ENCODE measurements around the gene CAPN13.

DNA sequence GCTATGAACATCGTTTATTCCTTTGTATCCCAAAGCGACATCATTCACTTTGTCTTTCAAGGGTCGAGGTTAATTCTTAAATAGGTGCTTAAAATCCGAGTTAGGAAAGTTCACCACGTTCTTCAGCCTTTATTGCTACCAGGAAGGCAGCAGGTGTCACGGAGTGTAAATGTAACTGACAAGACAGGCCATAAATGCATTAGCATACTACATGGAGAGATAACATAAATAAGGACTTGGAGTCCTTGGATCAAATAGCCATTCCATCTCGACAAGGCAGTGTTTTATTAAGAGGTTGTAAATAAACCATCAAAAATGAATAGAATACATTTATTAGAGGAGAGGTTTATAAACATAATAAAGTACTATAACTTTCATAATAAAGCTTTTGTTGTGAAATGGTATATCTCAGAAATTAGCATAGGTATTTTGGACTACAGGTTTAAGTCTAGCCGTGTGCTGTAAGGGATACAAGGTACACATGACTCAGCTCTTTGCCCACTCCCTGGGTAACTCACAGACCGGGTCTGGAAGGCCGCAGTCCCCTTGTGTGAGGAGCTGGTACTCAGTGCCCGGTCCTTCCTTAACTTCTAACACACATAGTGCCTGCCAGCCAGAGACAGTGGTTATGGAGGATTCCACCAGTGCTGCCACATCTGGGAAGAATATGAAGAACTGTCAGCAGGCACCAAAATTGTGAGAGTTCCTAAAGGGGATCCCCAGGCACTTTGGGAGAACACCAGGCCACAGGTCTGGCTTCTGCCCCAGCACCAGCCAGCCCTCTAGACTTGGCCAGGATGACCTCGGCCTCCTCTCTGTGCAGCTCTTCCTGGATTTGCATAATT, 29.4 kb downstream of the CAPN13 start:
- TF ChIP-seq, protein P1, sequence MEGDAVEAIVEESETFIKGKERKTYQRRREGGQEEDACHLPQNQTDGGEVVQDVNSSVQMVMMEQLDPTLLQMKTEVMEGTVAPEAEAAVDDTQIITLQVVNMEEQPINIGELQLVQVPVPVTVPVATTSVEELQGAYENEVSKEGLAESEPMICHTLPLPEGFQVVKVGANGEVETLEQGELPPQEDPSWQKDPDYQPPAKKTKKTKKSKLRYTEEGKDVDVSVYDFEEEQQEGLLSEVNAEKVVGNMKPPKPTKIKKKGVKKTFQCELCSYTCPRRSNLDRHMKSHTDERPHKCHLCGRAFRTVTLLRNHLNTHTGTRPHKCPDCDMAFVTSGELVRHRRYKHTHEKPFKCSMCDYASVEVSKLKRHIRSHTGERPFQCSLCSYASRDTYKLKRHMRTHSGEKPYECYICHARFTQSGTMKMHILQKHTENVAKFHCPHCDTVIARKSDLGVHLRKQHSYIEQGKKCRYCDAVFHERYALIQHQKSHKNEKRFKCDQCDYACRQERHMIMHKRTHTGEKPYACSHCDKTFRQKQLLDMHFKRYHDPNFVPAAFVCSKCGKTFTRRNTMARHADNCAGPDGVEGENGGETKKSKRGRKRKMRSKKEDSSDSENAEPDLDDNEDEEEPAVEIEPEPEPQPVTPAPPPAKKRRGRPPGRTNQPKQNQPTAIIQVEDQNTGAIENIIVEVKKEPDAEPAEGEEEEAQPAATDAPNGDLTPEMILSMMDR (IDR thresholded peaks at IDR 0.05): no peak
- TF ChIP-seq EZH2phosphoT487 (IDR thresholded peaks at IDR 0.05): no peak
